ENCODE measurements around the gene DUSP9.

GRCh38 chrX:153685751-153686696 lies 39.0 kb downstream of the DUSP9 start:
- TF ChIP-seq CTCF (IDR thresholded peaks at IDR 0.05), result no peak
- no peak for TF ChIP-seq POLR2A (IDR thresholded peaks at IDR 0.05)

Data from heart left ventricle (tissue), 13 donors.